PC-3 (cell line): ENCODE measurements around the gene BCL6. TPM values are rescaled to one million over a fixed set of nuclear protein-coding genes. Genes with fewer than 3 reads are reported as not detected.

ENCODE experiments used
- ATAC-seq: fragments of 200-7000 bp; cut with Tn5 transposase; 2 replicates; pipeline ENCODE4 v1.9.1; 2020; ENCODE audit warnings: mild to moderate bottlenecking, moderate library complexity
- BruUV-seq: library from RNA; stranded (reverse); fragments of 400-500 nt; replicated peaks from 2 replicates; lab custom pipeline; 2021; lab: Mats Ljungman, UMichigan
- CTCF ChIA-PET: fragments of 300-600 bp; sonication (Branson Sonifier 250); formaldehyde crosslinking; loops from one replicate; lab custom pipeline; 2022; ENCODE audit warnings: antibody characterized with exemption; lab: Charles Lee
- POLR2A ChIA-PET: fragments of 300-600 bp; sonication (Branson Sonifier 250); formaldehyde crosslinking; loops from one replicate; lab custom pipeline; 2022; ENCODE audit warnings: antibody characterized with exemption; ENCODE audit not compliant: unreplicated experiment; lab: Charles Lee
- DNase-seq: peaks from one replicate; pipeline ENCODE4 v3.0.0-alpha.2; 2015
- H2AFZ ChIP-seq: fragments of 300-600 bp; sonication (generic); 2 replicates; pipeline ENCODE4 v1.6.0; 2016; ENCODE audit warnings: antibody characterized with exemption, low read length
- H3F3A ChIP-seq: fragments of 300-600 bp; sonication (generic); one replicate; pipeline ENCODE4 v1.6.0; 2017; ENCODE audit warnings: antibody characterized with exemption, low read length, control low read depth, mild to moderate bottlenecking; ENCODE audit not compliant: unreplicated experiment
- H3K27ac ChIP-seq: fragments of 300-600 bp; sonication (generic); 2 replicates; pipeline ENCODE4 v1.5.1; 2016; ENCODE audit warnings: mild to moderate bottlenecking, low read length
- H3K27me3 ChIP-seq: fragments of 300-600 bp; sonication (generic); 2 replicates; pipeline ENCODE4 v1.6.1; 2016; ENCODE audit warnings: low read length, mixed read lengths
- H3K36me3 ChIP-seq: fragments of 300-600 bp; sonication (generic); 2 replicates; pipeline ENCODE4 v1.6.1; 2016; ENCODE audit warnings: low read depth, mixed run types, low read length, mixed read lengths
- H3K4me1 ChIP-seq: fragments of 300-600 bp; sonication (generic); 2 replicates; pipeline ENCODE4 v1.5.1; 2016; ENCODE audit warnings: low read length; ENCODE audit not compliant: insufficient read depth
- H3K4me2 ChIP-seq: fragments of 300-600 bp; sonication (generic); 2 replicates; pipeline ENCODE4 v1.6.0; 2016; ENCODE audit warnings: low read length
- H3K4me3 ChIP-seq: fragments of 300-600 bp; sonication (generic); 2 replicates; pipeline ENCODE4 v1.5.1; 2016; ENCODE audit warnings: mild to moderate bottlenecking, low read length, mixed read lengths
- H3K79me2 ChIP-seq: fragments of 300-600 bp; sonication (generic); 2 replicates; pipeline ENCODE4 v1.6.1; 2017; ENCODE audit warnings: low read length, mixed read lengths
- H3K9ac ChIP-seq: fragments of 300-600 bp; sonication (generic); 2 replicates; pipeline ENCODE4 v1.6.0; 2016; ENCODE audit warnings: mild to moderate bottlenecking, low read length
- H3K9me2 ChIP-seq: fragments of 300-600 bp; sonication (generic); replicated peaks from 2 replicates; pipeline ENCODE4 v1.6.1; 2016; ENCODE audit warnings: mixed run types, low read length, mixed read lengths
- H3K9me3 ChIP-seq: fragments of 300-600 bp; sonication (generic); 2 replicates; pipeline ENCODE4 v1.6.1; 2016; ENCODE audit warnings: low read length, mixed read lengths
- H4K20me1 ChIP-seq: fragments of 300-600 bp; sonication (generic); 2 replicates; pipeline ENCODE4 v1.6.1; 2016; ENCODE audit warnings: low read length, mixed read lengths
- CTCF ChIP-seq: fragments of 300-600 bp; sonication (generic); conservative IDR thresholded peaks from 2 replicates; pipeline ENCODE4 v1.5.1; 2017; ENCODE audit warnings: antibody characterized with exemption, low read depth, mild to moderate bottlenecking, low read length
- EZH2 ChIP-seq: fragments of 300-600 bp; sonication (generic); IDR thresholded peaks from one replicate; pipeline ENCODE4 v1.6.1; 2017; ENCODE audit warnings: antibody characterized with exemption, mild to moderate bottlenecking, low read length; ENCODE audit not compliant: unreplicated experiment
- EZH2phosphoT487 ChIP-seq: fragments of 300-600 bp; sonication (generic); IDR thresholded peaks from 2 replicates; pipeline ENCODE4 v1.6.1; 2018; ENCODE audit warnings: mild to moderate bottlenecking, antibody characterized with exemption, low read length, borderline replicate concordance
- intact Hi-C: fragments of 100-400 bp; cut with micrococcal nuclease; formaldehyde crosslinking; loops from 2 replicates; pipeline ENCODE4 v1.9.0; 2023
- total RNA-seq: library from RNA; depleted of rRNA; stranded (reverse); fragments of >200 nt; gene quantifications from 2 replicates; pipeline ENCODE4 v1.2.3, GENCODE V29; 2014

BCL6 gene
- total RNA-seq, 1 experiment from 2014 or later: 11.8 TPM

GRCh38 chr3:187706971-187707370 is 38.3 kb downstream of the BCL6 start:
- Histone ChIP-seq H3K27me3 (no peaks in the 10 kb centered on the region), H3K27ac (no peak overlapping the region), H3K4me2 (no peak overlapping the region), H3K4me3 (no peak overlapping the region), H3K36me3 (no peaks in the 10 kb centered on the region), H3F3A (no peaks in the 10 kb centered on the region), H4K20me1 (no peaks in the 10 kb centered on the region), H3K4me1 (no peaks in the 10 kb centered on the region), H3K9ac (no peak overlapping the region), H3K9me3 (no peaks in the 10 kb centered on the region), H2AFZ (no peak overlapping the region), H3K9me2 (no peaks in the 10 kb centered on the region), H3K79me2 (no peaks in the 10 kb centered on the region)
- ATAC-seq (no peak), DNase-seq (no peak)
- ChIA-PET CTCF (no interaction called here), POLR2A (no interaction called here)
- no peak for TF ChIP-seq EZH2phosphoT487
- TF ChIP-seq CTCF: no peak
- no peak for TF ChIP-seq EZH2
- intact Hi-C loops: no loop called here
- no TSS peak for BruUV-seq

DNA sequence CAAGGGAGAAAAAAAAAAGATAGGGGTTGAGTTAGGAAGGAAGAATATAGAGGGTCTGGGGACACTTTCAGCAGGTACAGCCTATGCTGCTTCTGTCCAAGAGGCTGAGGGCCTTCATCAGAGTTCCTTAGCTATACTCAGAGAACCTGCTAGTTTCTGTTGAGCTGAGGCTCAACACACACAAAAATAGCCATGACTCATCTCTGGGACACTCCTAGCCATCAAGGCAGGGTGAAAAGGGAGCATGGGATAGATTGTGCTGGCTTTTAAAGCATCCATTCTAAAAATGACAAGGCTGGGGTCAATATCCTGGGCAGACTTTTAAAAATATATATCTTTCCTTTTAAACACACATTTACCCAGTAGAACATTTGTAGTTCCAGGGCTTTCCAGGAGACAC is 40.1 kb downstream of the BCL6 start:
- ChIA-PET POLR2A (no interaction called here), CTCF (interaction anchor here (0.7 kb wide), 1 partner anchor 968 kb away, joined by 3 read pairs; no protein-coding TSS in a partner anchor)
- no peak overlapping the region for H2AFZ ChIP-seq
- no peaks in the 10 kb centered on the region for H3K36me3 ChIP-seq
- no peak for DNase-seq
- no peak overlapping the region for H3K9ac ChIP-seq
- H3K4me1 ChIP-seq: no peaks in the 10 kb centered on the region
- no peaks in the 10 kb centered on the region for H3K9me2 ChIP-seq
- no peaks in the 10 kb centered on the region for H3K9me3 ChIP-seq
- ATAC-seq: no peak
- no peaks in the 10 kb centered on the region for H4K20me1 ChIP-seq
- BruUV-seq: no TSS peak
- intact Hi-C loops: no loop called here
- H3K27me3 ChIP-seq: no peaks in the 10 kb centered on the region
- no peak overlapping the region for H3K27ac ChIP-seq
- no peak overlapping the region for H3K4me2 ChIP-seq
- no peak overlapping the region for H3K4me3 ChIP-seq
- no peaks in the 10 kb centered on the region for H3F3A ChIP-seq
- TF ChIP-seq CTCF (no peak), EZH2phosphoT487 (no peak), EZH2 (no peak)
- H3K79me2 ChIP-seq: no peaks in the 10 kb centered on the region

DNA sequence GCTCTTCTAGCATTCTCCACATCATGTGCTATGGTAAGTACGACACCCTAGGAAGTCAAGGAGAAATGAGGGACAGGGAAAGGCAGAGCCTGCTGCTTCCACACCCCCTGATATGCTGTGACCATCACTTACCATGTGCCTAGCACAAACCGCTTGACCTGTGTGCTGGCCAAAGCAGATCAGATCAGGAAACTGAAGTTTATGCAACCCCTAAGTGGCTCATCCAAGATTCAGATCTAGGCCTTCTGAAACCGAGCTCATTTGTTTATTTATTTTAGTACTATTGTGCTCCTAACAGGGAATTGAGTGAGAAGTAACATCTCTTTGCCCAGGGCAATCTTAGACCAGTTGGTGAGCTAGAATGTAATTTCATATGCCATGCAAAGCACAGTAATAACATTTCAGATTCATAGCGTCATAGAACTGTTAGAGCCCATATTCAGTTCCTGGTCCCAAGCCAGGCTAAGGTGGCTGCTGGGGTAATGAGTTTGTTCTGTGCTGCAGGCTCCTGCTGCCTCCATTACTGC is 42.7 kb downstream of the BCL6 start, which contains the start of gene RTP2:
TSS of gene RTP2 (minus strand) at position 51 of the 527 bp plus-strand sequence. CDS start 429 bp downstream, outside the sequence.
- intact Hi-C loops: no loop called here
- POLR2A ChIA-PET: no interaction called here
- Histone ChIP-seq H3K4me1 (no peaks in the 10 kb centered on the region), H3K9ac (no peak within 1 kb of the TSS), H3F3A (no peaks in the 10 kb centered on the region), H3K9me3 (no peaks in the 10 kb centered on the region), H3K27ac (no peak within 1 kb of the TSS), H4K20me1 (no peaks in the 10 kb centered on the region), H3K79me2 (no peaks in the 10 kb centered on the region), H3K4me3 (no peak within 1 kb of the TSS), H3K27me3 (0 out of 2 replicates have a peak, but pooled peaks cover 7% of the 10 kb centered on the region), H2AFZ (no peak within 1 kb of the TSS), H3K4me2 (no peak within 1 kb of the TSS), H3K9me2 (no peaks in the 10 kb centered on the region), H3K36me3 (no peaks in the 10 kb centered on the region)
- TF ChIP-seq CTCF: no peak
- no peak for TF ChIP-seq EZH2phosphoT487
- TF ChIP-seq EZH2: no peak
- CTCF ChIA-PET: interaction anchor here (2.1 kb wide), 2 partner anchors 12 to 23 kb away, joined by 7 to 10 read pairs; no protein-coding TSS in a partner anchor
- BruUV-seq: no TSS peak
- DNase-seq (no peak), ATAC-seq (no peak)
